ENCODE measurements around the gene GPR37L1. TPM values are rescaled to one million over a fixed set of nuclear protein-coding genes. Genes with fewer than 3 reads are reported as not detected.
"Not testable (repeated sequence)": the region's sequence is repeated elsewhere in the genome, so short reads cannot be mapped to it uniquely, and the experiment has no call there.

The GPR37L1 gene
- total and polyA plus RNA-seq, 2 of the 8 experiments (the other 6 are each of a cell fraction or from before 2014, with no cell fraction given), result 0.13 to 0.23 TPM

GRCh38 chr1:202140833-202141232 lies 18.1 kb downstream of the GPR37L1 start (continued):
- TF ChIP-seq KDM1A (IDR thresholded peaks at IDR 0.05; ENCODE audit: borderline replicate concordance, low read length), result no peak
- no peak for TF ChIP-seq RNF2 (IDR thresholded peaks at IDR 0.05; ENCODE audit: borderline replicate concordance, low read depth, low read length, missing control alignments, poor library complexity, severe bottlenecking)
- TF ChIP-seq SAP30 (IDR thresholded peaks at IDR 0.05; ENCODE audit: insufficient read depth, insufficient replicate concordance, low read length), result no peak
- no peak for TF ChIP-seq SUZ12 (IDR thresholded peaks at IDR 0.05; ENCODE audit: low read length)

- not testable (repeated sequence) for H3K4ac ChIP-seq (replicated peaks; ENCODE audit: insufficient read length, low read depth, low read length); H3K27me3 ChIP-seq (replicated peaks in 1 of 4; ENCODE audit: control insufficient read depth in 3 of 4, extremely low read depth in 1 of 4, insufficient read depth in 3 of 4, low read length in 3 of 4); H2BK20ac ChIP-seq (ENCODE audit: low read length); H3K4me3 ChIP-seq (ENCODE audit: extremely low read depth in 1 of 4, insufficient read depth in 2 of 4, low read depth in 3 of 4, low read length in 4 of 4); H2BK12ac ChIP-seq (ENCODE audit: low read depth, low read length); H3K79me1 ChIP-seq (ENCODE audit: low read depth, low read length); H3K4me2 ChIP-seq (ENCODE audit: insufficient read depth in 1 of 2, low read depth in 2 of 2, low read length in 2 of 2); H4K91ac ChIP-seq (replicated peaks; ENCODE audit: insufficient read length, low read length); H3K56ac ChIP-seq (replicated peaks; ENCODE audit: insufficient read length, low read depth, low read length); H4K5ac ChIP-seq (ENCODE audit: insufficient read length, low read depth, low read length); H3K9me3 ChIP-seq (ENCODE audit: insufficient read depth in 2 of 2, low read depth in 1 of 2, low read length in 1 of 2); H2AFZ ChIP-seq (ENCODE audit: low read length); H4K8ac ChIP-seq (ENCODE audit: extremely low read depth, insufficient read depth, low read length); H2AK5ac ChIP-seq (ENCODE audit: low read depth, low read length); H3K9ac ChIP-seq (replicated peaks in 1 of 4; ENCODE audit: extremely low read depth in 1 of 4, low read depth in 3 of 4, low read length in 3 of 4); H3K27ac ChIP-seq (ENCODE audit: low read depth, low read length); H2BK120ac ChIP-seq (replicated peaks; ENCODE audit: low read depth, low read length); FAIRE-seq; H3K23ac ChIP-seq (ENCODE audit: insufficient read length); H2BK15ac ChIP-seq (ENCODE audit: low read length); DNase-seq (ENCODE audit: low read depth in 1 of 2, low spot score in 2 of 2); H3K36me3 ChIP-seq (ENCODE audit: control insufficient read depth in 2 of 4, insufficient read depth in 4 of 4, low read length in 3 of 4); H3K18ac ChIP-seq (ENCODE audit: extremely low read depth, low read length); H2BK5ac ChIP-seq (ENCODE audit: low read depth, low read length); H3K14ac ChIP-seq (ENCODE audit: insufficient read length)
- H3K79me2 ChIP-seq (ENCODE audit: control insufficient read depth in 1 of 2, insufficient read depth in 2 of 2, low read length in 2 of 2), result peaks cover 3 to 45% of the 10 kb centered on the region in 2 experiments; a peak in 3 of 4 replicates
- CTCF ChIA-PET (ENCODE audit: partially characterized antibody), result interaction anchor here (0.6 to 1.0 kb wide), 2 partner anchors 140 to 145 kb away, joined by 3 to 4 read pairs; no protein-coding TSS in a partner anchor
- 93% methylated on average over 3 of the region's 3 CpGs; no CpG with 5 or more reads in 1 of the 2 experiments for WGBS, 2 experiments (ENCODE audit: extremely low coverage in 1 of 2, insufficient coverage in 1 of 2, insufficient read length in 1 of 2, insufficient replicate concordance in 2 of 2, low coverage in 1 of 2, low lambda C conversion rate in 2 of 2, missing lambda C conversion rate in 1 of 2)
- peaks cover 3 to 13% (median 10%) of the 10 kb centered on the region in 4 experiments; a peak in 6 of 7 replicates for H3K4me1 ChIP-seq (replicated peaks in 1 of 4; ENCODE audit: control insufficient read depth in 3 of 4, insufficient read depth in 4 of 4, low read length in 3 of 4)
- H4K20me1 ChIP-seq (replicated peaks in 1 of 2; ENCODE audit: control insufficient read depth in 1 of 2, insufficient read depth in 2 of 2, low read length in 2 of 2), result peaks cover 4 to 11% of the 10 kb centered on the region in 2 experiments
- POLR2A ChIA-PET (ENCODE audit: partially characterized antibody), result interaction anchor here (3.0 kb wide), 1 partner anchor 9 kb away, joined by 14 read pairs; no protein-coding TSS in a partner anchor
- H3K23me2 ChIP-seq (ENCODE audit: low read depth, low read length), result peaks cover 13% of the 10 kb centered on the region
These were observed 18.8 kb downstream of the GPR37L1 start for GRCh38 chr1:202141468-202141867.
